IMR-90 (cell line): ENCODE measurements around the gene GIT2. TPM values are rescaled to one million over a fixed set of nuclear protein-coding genes. Genes with fewer than 3 reads are reported as not detected.

Source experiments
- ATAC-seq: fragments of 200-7000 bp; cut with Tn5 transposase; 2 replicates; pipeline ENCODE4 v1.9.1; 2020; ENCODE audit warnings: low read depth, mild to moderate bottlenecking, moderate library complexity
- BruUV-seq: library from RNA; stranded (reverse); fragments of 400-500 nt; replicated peaks from 2 replicates; lab custom pipeline; 2021; lab: Mats Ljungman, UMichigan
- CTCF ChIA-PET: fragments of 300-600 bp; formaldehyde crosslinking; extraction: SDS; loops from one replicate; lab custom pipeline; 2021; ENCODE audit warnings: antibody characterized with exemption; lab: Yijun Ruan, JAX
- POLR2A ChIA-PET: fragments of 300-600 bp; sonication (Branson Sonifier 250); formaldehyde crosslinking; loops from one replicate; lab custom pipeline; 2022; ENCODE audit warnings: antibody characterized with exemption; ENCODE audit not compliant: unreplicated experiment; lab: Charles Lee
- DNase-seq: peaks from one replicate; pipeline ENCODE4 v3.0.0; 2013
- H2AFZ ChIP-seq: replicated peaks from 2 replicates; pipeline ENCODE3; 2013; ENCODE audit warnings: low read length, mild to moderate bottlenecking; ENCODE audit not compliant: poor library complexity
- H2AK5ac ChIP-seq: 2 replicates; pipeline ENCODE4 v1.6.1; 2013; ENCODE audit warnings: low read depth, low read length, inconsistent platforms
- H2AK9ac ChIP-seq: replicated peaks from 2 replicates; pipeline ENCODE3; 2013; ENCODE audit warnings: mild to moderate bottlenecking, low read depth, low read length, moderate library complexity; ENCODE audit not compliant: poor library complexity
- H2BK120ac ChIP-seq: 2 replicates; pipeline ENCODE4 v1.6.1; 2013; ENCODE audit warnings: low read depth, low read length, inconsistent platforms
- H2BK15ac ChIP-seq: 3 replicates; pipeline ENCODE4 v1.6.1; 2013; ENCODE audit warnings: low read depth, low read length, inconsistent platforms
- H2BK20ac ChIP-seq: 2 replicates; pipeline ENCODE4 v1.6.1; 2013; ENCODE audit warnings: low read depth, mild to moderate bottlenecking, inconsistent platforms, low read length, moderate library complexity
- H2BK5ac ChIP-seq: 2 replicates; pipeline ENCODE4 v1.6.1; 2013; ENCODE audit warnings: mild to moderate bottlenecking, low read depth, low read length, inconsistent platforms; ENCODE audit not compliant: poor library complexity, severe bottlenecking
- H3K14ac ChIP-seq: replicated peaks from 2 replicates; pipeline ENCODE4 v1.6.1; 2013; ENCODE audit warnings: low read depth, low read length, inconsistent platforms
- H3K18ac ChIP-seq: 2 replicates; pipeline ENCODE4 v1.6.1; 2013; ENCODE audit warnings: low read depth, low read length, control low read depth
- H3K23ac ChIP-seq: 2 replicates; pipeline ENCODE4 v1.6.1; 2013; ENCODE audit warnings: low read depth, low read length, inconsistent platforms
- H3K27ac ChIP-seq: 2 replicates; pipeline ENCODE4 v1.5.1; 2013; ENCODE audit warnings: mild to moderate bottlenecking, control low read depth, low read length; ENCODE audit not compliant: insufficient read depth
- H3K27me3 ChIP-seq: 2 replicates; pipeline ENCODE4 v1.6.1; 2013; ENCODE audit warnings: low read length; ENCODE audit not compliant: control insufficient read depth, insufficient read depth
- H3K36me3 ChIP-seq: 2 replicates; pipeline ENCODE4 v1.6.1; 2013; ENCODE audit warnings: low read length, mixed read lengths; ENCODE audit not compliant: control insufficient read depth, insufficient read depth
- H3K4ac ChIP-seq: 2 replicates; pipeline ENCODE4 v1.6.1; 2013; ENCODE audit warnings: low read depth, low read length, inconsistent platforms
- H3K4me1 ChIP-seq: 2 replicates; pipeline ENCODE4 v1.6.1; 2013; ENCODE audit warnings: low read length, mixed read lengths; ENCODE audit not compliant: control insufficient read depth, insufficient read depth
- H3K4me2 ChIP-seq: 2 replicates; pipeline ENCODE4 v1.6.1; 2013; ENCODE audit warnings: low read depth, mild to moderate bottlenecking, control low read depth, low read length, moderate library complexity
- H3K4me3 ChIP-seq: 2 replicates; pipeline ENCODE4 v1.5.1; 2013; ENCODE audit warnings: low read depth, mild to moderate bottlenecking, control low read depth, low read length, moderate library complexity; ENCODE audit not compliant: insufficient read depth
- H3K56ac ChIP-seq: 2 replicates; pipeline ENCODE4 v1.6.1; 2013; ENCODE audit warnings: low read length, inconsistent platforms; ENCODE audit not compliant: insufficient read depth; ENCODE audit errors: extremely low read depth
- H3K79me1 ChIP-seq, 2 experiments: 2 replicates each; pipeline ENCODE4 v1.6.1; 2013; ENCODE audit warnings: low read length in 2 of 2, inconsistent platforms in 1 of 2, low read depth in 1 of 2
- H3K9ac ChIP-seq: 2 replicates; pipeline ENCODE4 v1.6.1; 2013; ENCODE audit warnings: low read depth, low read length, control low read depth
- H3K9me1 ChIP-seq: 2 replicates; pipeline ENCODE4 v1.6.1; 2013; ENCODE audit warnings: low read length, inconsistent platforms; ENCODE audit not compliant: insufficient read depth
- H3K9me3 ChIP-seq: 2 replicates; pipeline ENCODE4 v1.6.1; 2013; ENCODE audit warnings: low read length; ENCODE audit not compliant: control insufficient read depth, insufficient read depth
- H4K20me1 ChIP-seq: 2 replicates; pipeline ENCODE4 v1.6.1; 2013; ENCODE audit warnings: low read length, inconsistent platforms; ENCODE audit not compliant: insufficient read depth
- H4K5ac ChIP-seq: 2 replicates; pipeline ENCODE4 v1.6.1; 2013; ENCODE audit warnings: mild to moderate bottlenecking, low read depth, low read length, control low read depth
- H4K8ac ChIP-seq, 2 experiments: 2 replicates each; pipeline ENCODE4 v1.6.1; 2013; ENCODE audit warnings: low read depth in 2 of 2, low read length in 2 of 2, control low read depth in 1 of 2, inconsistent platforms in 1 of 2
- H4K91ac ChIP-seq: 2 replicates; pipeline ENCODE4 v1.6.1; 2013; ENCODE audit warnings: low read depth, low read length, inconsistent platforms; ENCODE audit not compliant: insufficient read depth
- BHLHE40 ChIP-seq: fragments of 150-350 bp; IDR thresholded peaks from 2 replicates; pipeline ENCODE4 v1.6.1; 2016; ENCODE audit warnings: mild to moderate bottlenecking, low read depth, low read length
- CEBPB ChIP-seq: IDR thresholded peaks from 2 replicates; pipeline ENCODE4 v1.6.1; 2012; ENCODE audit warnings: low read depth, low read length, improper control_type of control experiment
- CHD1 ChIP-seq: IDR thresholded peaks from 2 replicates; pipeline ENCODE4 v1.6.1; 2012; ENCODE audit warnings: low read depth, low read length, improper control_type of control experiment
- CTCF ChIP-seq: conservative IDR thresholded peaks from 2 replicates; pipeline ENCODE4 v1.5.1; 2012; ENCODE audit warnings: mild to moderate bottlenecking, low read depth, low read length, improper control_type of control experiment
- ELK1 ChIP-seq: fragments of 150-350 bp; IDR thresholded peaks from 2 replicates; pipeline ENCODE4 v1.6.1; 2016; ENCODE audit warnings: low read depth, mild to moderate bottlenecking, low read length, moderate library complexity, borderline replicate concordance
- FOS ChIP-seq: fragments of 150-350 bp; IDR thresholded peaks from 2 replicates; pipeline ENCODE4 v1.6.1; 2016; ENCODE audit warnings: low read depth, low read length
- MAFK ChIP-seq: IDR thresholded peaks from 2 replicates; pipeline ENCODE4 v1.6.1; 2012; ENCODE audit warnings: low read depth, low read length, improper control_type of control experiment
- MAZ ChIP-seq: IDR thresholded peaks from 2 replicates; pipeline ENCODE4 v1.6.1; 2012; ENCODE audit warnings: low read depth, mild to moderate bottlenecking, low read length, improper control_type of control experiment, moderate library complexity, borderline replicate concordance
- MXI1 ChIP-seq: IDR thresholded peaks from 2 replicates; pipeline ENCODE4 v1.6.1; 2012; ENCODE audit warnings: low read depth, mild to moderate bottlenecking, low read length, moderate library complexity, borderline replicate concordance
- NFE2L2 ChIP-seq: fragments of 150-350 bp; IDR thresholded peaks from 2 replicates; pipeline ENCODE4 v1.6.1; 2016; ENCODE audit warnings: low read depth, mild to moderate bottlenecking, low read length
- POLR2A ChIP-seq: IDR thresholded peaks from 2 replicates; pipeline ENCODE4 v1.6.1; 2012; ENCODE audit warnings: mild to moderate bottlenecking, low read depth, low read length
- RAD21 ChIP-seq: IDR thresholded peaks from 2 replicates; pipeline ENCODE4 v1.6.1; 2012; ENCODE audit warnings: low read length, improper control_type of control experiment
- SMC3 ChIP-seq: fragments of 150-350 bp; IDR thresholded peaks from 2 replicates; pipeline ENCODE4 v1.6.1; 2016; ENCODE audit warnings: low read depth, mild to moderate bottlenecking, antibody characterized with exemption, low read length, moderate library complexity
- USF2 ChIP-seq: fragments of 150-350 bp; IDR thresholded peaks from 2 replicates; pipeline ENCODE4 v1.6.1; 2017; ENCODE audit warnings: mild to moderate bottlenecking, antibody characterized with exemption, low read length, low read depth
- WGBS, 2 experiments: methylation state at CpG; one replicate each; pipeline versions ENCODE4 v1.1.5 to v1.1.7; 2013; ENCODE audit warnings: missing lambda C conversion rate in 2 of 2; ENCODE audit not compliant: insufficient read length in 1 of 2; ENCODE audit errors: extremely low coverage in 2 of 2; 5-methylcytosine and 5-hydroxymethylcytosine counted together
- dilution Hi-C: fragments of 300-500 bp; cut with HindIII; formaldehyde crosslinking; loops from one replicate; pipeline ENCODE4 v1.14.3; 2018; ENCODE audit warnings: low sequenced_read_pairs; ENCODE audit not compliant: unreplicated experiment
- in situ Hi-C: fragments of 300-500 bp; cut with MboI; formaldehyde crosslinking; loops from 3 replicates; pipeline ENCODE4 v1.14.3; 2019; ENCODE audit warnings: low sequenced_read_pairs, inconsistent platforms, mixed read lengths
- intact Hi-C: fragments of 100-400 bp; cut with micrococcal nuclease; formaldehyde crosslinking; loops from 2 replicates; pipeline ENCODE4 v1.10.0; 2022
- polyA plus RNA-seq, 3 experiments: library from polyadenylated mRNA; depleted of rRNA; stranded (reverse); fragments of >200 nt; gene quantifications; 2 replicates each; pipeline ENCODE4 v1.2.3, GENCODE V29; 2012; ENCODE audit warnings: low replicate concordance in 1 of 3
- total RNA-seq: library from RNA; depleted of rRNA; stranded (reverse); fragments of >200 nt; gene quantifications from 2 replicates; pipeline ENCODE4 v1.2.3, GENCODE V29; 2012

Gene GIT2
- total and polyA plus RNA-seq, 2 of the 4 experiments (the other 2 are of a cell fraction), result 48.0 to 71.9 TPM

GRCh38 chr12:110020956-110021355 lies 24.8 kb upstream of the GIT2 start:
- Histone ChIP-seq H3K4ac (peak overlapping the region; percentile 7; the same call in 1 of the 2 replicates), H4K20me1 (peaks cover 26% of the 10 kb centered on the region; the same call in 1 of the 2 replicates), H4K5ac (no peak overlapping the region), H3K27ac (no peak overlapping the region), H2BK5ac (peak overlapping the region; percentile 55), H2AK5ac (no peak overlapping the region), H3K4me1 (peaks cover 18% of the 10 kb centered on the region), H3K27me3 (no peaks in the 10 kb centered on the region), H2AK9ac (no peak overlapping the region), H3K9ac (no peak overlapping the region), H2BK20ac (no peak overlapping the region), H4K91ac (no peak overlapping the region), H2BK15ac (no peak overlapping the region), H2AFZ (no peak overlapping the region), H3K9me3 (no peaks in the 10 kb centered on the region), H3K9me1 (peaks cover 15% of the 10 kb centered on the region), H3K18ac (no peak overlapping the region; the same call in 1 of the 2 replicates), H3K4me2 (no peak overlapping the region), H3K79me1 (peaks cover 29 to 65% of the 10 kb centered on the region in 2 experiments), H3K14ac (no peak overlapping the region), H2BK120ac (no peak overlapping the region), H3K36me3 (peaks cover 47% of the 10 kb centered on the region), H3K56ac (no peak overlapping the region), H3K23ac (no peak overlapping the region), H4K8ac (0 out of 4 replicates have a peak overlapping the region, but pooled peaks of 1 of the 2 experiments have one; percentile 11), H3K4me3 (no peak overlapping the region)
- intact Hi-C loops, result no loop called here
- 67% methylated on average over 1 of the region's 4 CpGs; no CpG with 5 or more reads in 1 of the 2 experiments for WGBS, 2 experiments
- no TSS peak for BruUV-seq
- dilution Hi-C loops, result no loop called here
- in situ Hi-C loops, result no loop called here
- no peak for ATAC-seq
- ChIA-PET POLR2A (no interaction called here), CTCF (no interaction called here)
- DNase-seq, result no peak
- TF ChIP-seq USF2 (no peak), CTCF (no peak), BHLHE40 (no peak), ELK1 (no peak), CEBPB (no peak), CHD1 (no peak), POLR2A (no peak), MXI1 (no peak), FOS (no peak), RAD21 (no peak), MAZ (no peak), MAFK (no peak), NFE2L2 (no peak), SMC3 (no peak)
